Measurements from ENCODE around the gene THUMPD3. TPM values are rescaled to one million over a fixed set of nuclear protein-coding genes. Genes with fewer than 3 reads are reported as not detected.

Gene THUMPD3
- total and polyA plus RNA-seq, 9 of the 15 experiments (the other 6 are each of a cell fraction or from before 2014, with no cell fraction given): 58.3 to 132 (median 113) TPM

GRCh38 chr3:9402410-9403228 lies 39.8 kb downstream of the THUMPD3 start (continued):
- no peak for TF ChIP-seq MIER1 (IDR thresholded peaks at IDR 0.05; ENCODE audit: low read depth)
- TF ChIP-seq CEBPB (tag; IDR thresholded peaks at IDR 0.05): no peak
- no peak for TF ChIP-seq L3MBTL2 (IDR thresholded peaks at IDR 0.05)
- no peak for TF ChIP-seq BRF2 (IDR thresholded peaks at IDR 0.05; ENCODE audit: borderline replicate concordance, insufficient read depth, insufficient read length)
- TF ChIP-seq ZNF785 (CRISPR knock-in tag; IDR thresholded peaks at IDR 0.05): no peak
- TF ChIP-seq SP2 (IDR thresholded peaks at IDR 0.05; ENCODE audit: extremely low read depth, low read depth, low read length, poor library complexity, severe bottlenecking): no peak
- no peak for TF ChIP-seq RBM15 (IDR thresholded peaks at IDR 0.05; ENCODE audit: insufficient read depth, low read length)
- no peak for TF ChIP-seq CAMTA2 (CRISPR knock-in tag; conservative IDR thresholded peaks at IDR 0.05)
- peak in 1 of 2 experiments; percentile 25; a peak in 1 of 4 replicates for TF ChIP-seq RAD21 (CRISPR knock-in tag; conservative IDR thresholded peaks at IDR 0.05 in 1 of 2, IDR thresholded peaks at IDR 0.05 in 1 of 2)
- TF ChIP-seq ZNF551 (CRISPR knock-in tag; IDR thresholded peaks at IDR 0.05): no peak
- TF ChIP-seq COPS2 (conservative IDR thresholded peaks at IDR 0.05): no peak
- TF ChIP-seq NFYB (IDR thresholded peaks at IDR 0.05; ENCODE audit: extremely low read depth, insufficient read length): no peak
- TF ChIP-seq BACH1 (tag; IDR thresholded peaks at IDR 0.05): no peak
- TF ChIP-seq RBM34 (IDR thresholded peaks at IDR 0.05; ENCODE audit: borderline replicate concordance, insufficient read depth, low read length): no peak
- peak; percentile 80 for TF ChIP-seq POLR2AphosphoS5 (IDR thresholded peaks at IDR 0.05; ENCODE audit: control insufficient read depth, insufficient read depth, low read depth, low read length)
- no peak for TF ChIP-seq THAP7 (CRISPR knock-in tag; IDR thresholded peaks at IDR 0.05)
- TF ChIP-seq ZNF707 (CRISPR knock-in tag; conservative IDR thresholded peaks at IDR 0.05): no peak
- TF ChIP-seq ZEB2 (IDR thresholded peaks at IDR 0.05): no peak
- no peak for TF ChIP-seq MTF1 (CRISPR knock-in tag; IDR thresholded peaks at IDR 0.05; ENCODE audit: borderline replicate concordance)
- no peak for TF ChIP-seq ARHGAP35 (IDR thresholded peaks at IDR 0.05; ENCODE audit: partially characterized antibody)
- no peak for TF ChIP-seq THAP12 (CRISPR knock-in tag; IDR thresholded peaks at IDR 0.05)
- TF ChIP-seq HDAC2 (IDR thresholded peaks at IDR 0.05): peak; percentile 57
- TF ChIP-seq EZH2 (IDR thresholded peaks at IDR 0.05; ENCODE audit: borderline replicate concordance, low read depth, low read length): no peak
- TF ChIP-seq TFAP4 (CRISPR knock-in tag; IDR thresholded peaks at IDR 0.05; ENCODE audit: borderline replicate concordance): peak; percentile 54; the same call in 1 of the 2 replicates
